NT2/D1 (cell line): ENCODE results near the gene CCDC91.

Source experiments
- SUZ12 ChIP-seq: IDR thresholded peaks from 2 replicates; pipeline ENCODE4 v1.6.1; 2011; ENCODE audit not compliant: insufficient read length, insufficient read depth; ENCODE audit errors: extremely low read depth
- YY1 ChIP-seq: IDR thresholded peaks from 2 replicates; pipeline ENCODE4 v1.6.1; 2011; ENCODE audit not compliant: insufficient read length, insufficient read depth
- ZNF274 ChIP-seq: IDR thresholded peaks from 2 replicates; pipeline ENCODE4 v1.6.1; 2011; ENCODE audit warnings: mild to moderate bottlenecking, low read depth, low read length

GRCh38 chr12:28460420-28461130 lies 270.3 kb downstream of the CCDC91 start:
- TF ChIP-seq ZNF274 (no peak), SUZ12 (no peak), YY1 (no peak)
